NCI-H2196 treated with DMSO at 0.1 percent for 48 hours (cell line): Measurements from ENCODE around the gene NRP2.

Experiments
- DNase-seq: peaks from one replicate; lab custom pipeline; 2025; ENCODE audit not compliant: unreplicated experiment; lab: John Stamatoyannopoulos, UW

Gene NRP2

GRCh38 chr2:205705511-205706349 lies 23.4 kb downstream of the NRP2 start:
- no peak for DNase-seq

- no peak for DNase-seq
Measured at GRCh38 chr2:205706769-205707381, 24.6 kb downstream of the NRP2 start.

- DNase-seq = no peak
Measured at GRCh38 chr2:205708231-205708631, 25.9 kb downstream of the NRP2 start.

GRCh38 chr2:205709319-205709718 lies 27.0 kb downstream of the NRP2 start:
- DNase-seq = no peak

- DNase-seq = no peak
Measured at GRCh38 chr2:205712508-205712907, 30.2 kb downstream of the NRP2 start.

GRCh38 chr2:205713086-205713485 lies 30.8 kb downstream of the NRP2 start:
- DNase-seq = no peak

GRCh38 chr2:205714058-205714776 lies 31.9 kb downstream of the NRP2 start:
- DNase-seq = no peak

- no peak for DNase-seq
Measured at GRCh38 chr2:205714789-205715720, 32.8 kb downstream of the NRP2 start.

GRCh38 chr2:205715831-205716525 lies 33.7 kb downstream of the NRP2 start:
- no peak for DNase-seq

GRCh38 chr2:205717175-205717846 lies 35.0 kb downstream of the NRP2 start:
- no peak for DNase-seq

- DNase-seq = no peak
Measured at GRCh38 chr2:205717999-205718398, 35.7 kb downstream of the NRP2 start.

GRCh38 chr2:205719847-205720246 lies 37.5 kb downstream of the NRP2 start:
- no peak for DNase-seq

- DNase-seq = no peak
Measured at GRCh38 chr2:205720451-205720902, 38.2 kb downstream of the NRP2 start.

GRCh38 chr2:205721057-205721449 lies 38.8 kb downstream of the NRP2 start:
- no peak for DNase-seq

GRCh38 chr2:205722283-205722918 lies 40.1 kb downstream of the NRP2 start:
- no peak for DNase-seq

GRCh38 chr2:205723179-205723578 lies 40.9 kb downstream of the NRP2 start:
- DNase-seq = no peak

- no peak for DNase-seq
Measured at GRCh38 chr2:205725059-205725458, 42.8 kb downstream of the NRP2 start.

- no peak for DNase-seq
Measured at GRCh38 chr2:205726506-205726905, 44.2 kb downstream of the NRP2 start.

GRCh38 chr2:205727174-205727573 lies 44.9 kb downstream of the NRP2 start:
- no peak for DNase-seq
